ENCODE data around the gene C5orf34. TPM values are rescaled to one million over a fixed set of nuclear protein-coding genes. Genes with fewer than 3 reads are reported as not detected.
A peak's percentile ranks its signal among the peaks of the same experiment; 100 is the strongest.

C5orf34 gene
- total and polyA plus RNA-seq, 8 donors = 1.00 to 7.2 (median 1.6) TPM; not detected in 2

- no peaks in the 10 kb centered on the region for H3K9me3 ChIP-seq
- H3K36me3 ChIP-seq = peaks cover 50 to 100% (median 94%) of the 10 kb centered on the region in 4 donors
- intact Hi-C loops (cut with DNase I; ENCODE audit: low total_unique reads) = no loop called here
- H3K27me3 ChIP-seq = no peaks in the 10 kb centered on the region
- H3K4me1 ChIP-seq = peaks cover 0 to 1% (median 0%) of the 10 kb centered on the region in 4 donors
- no peak overlapping the region for H3K27ac ChIP-seq
- TF ChIP-seq EP300 (IDR thresholded peaks at IDR 0.05) = no peak
- TF ChIP-seq POLR2AphosphoS5 (IDR thresholded peaks at IDR 0.05) = no peak
- no peak for TF ChIP-seq POLR2A (IDR thresholded peaks at IDR 0.05)
- TF ChIP-seq CTCF (IDR thresholded peaks at IDR 0.05) = no peak
- WGBS, 5 donors = 58 to 78% (median 65%) methylated on average over 2 of the region's 2 CpGs
- H3K4me3 ChIP-seq = no peak overlapping the region
- DNase-seq = no peak
Measured at GRCh38 chr5:43533646-43534045, 18.7 kb upstream of the C5orf34 start.

GRCh38 chr5:43530648-43531047 is 15.7 kb upstream of the C5orf34 start:
- H3K36me3 ChIP-seq = peaks cover 54 to 90% (median 84%) of the 10 kb centered on the region in 4 donors
- no peak overlapping the region for H3K27ac ChIP-seq
- TF ChIP-seq EP300 (IDR thresholded peaks at IDR 0.05) = no peak
- no peak for TF ChIP-seq POLR2AphosphoS5 (IDR thresholded peaks at IDR 0.05)
- TF ChIP-seq CTCF (IDR thresholded peaks at IDR 0.05) = no peak
- no peak for TF ChIP-seq POLR2A (IDR thresholded peaks at IDR 0.05)
- no peaks in the 10 kb centered on the region for H3K9me3 ChIP-seq
- no peak for DNase-seq
- H3K4me3 ChIP-seq = no peak overlapping the region
- intact Hi-C loops (cut with DNase I; ENCODE audit: low total_unique reads) = no loop called here
- 94 to 98% (median 95%) methylated on average over 2 of the region's 2 CpGs for WGBS, 5 donors
- no peaks in the 10 kb centered on the region for H3K27me3 ChIP-seq
- no peaks in the 10 kb centered on the region for H3K4me1 ChIP-seq

- 54 to 77% (median 60%) methylated on average over 2 of the region's 2 CpGs for WGBS, 5 donors
- Histone ChIP-seq H3K27me3 (no peaks in the 10 kb centered on the region), H3K9me3 (no peaks in the 10 kb centered on the region), H3K4me1 (no peaks in the 10 kb centered on the region), H3K36me3 (peaks cover 11 to 47% (median 45%) of the 10 kb centered on the region in 4 donors), H3K27ac (no peak overlapping the region), H3K4me3 (no peak overlapping the region)
- TF ChIP-seq POLR2A (IDR thresholded peaks at IDR 0.05) (no peak), EP300 (IDR thresholded peaks at IDR 0.05) (no peak), POLR2AphosphoS5 (IDR thresholded peaks at IDR 0.05) (no peak), CTCF (IDR thresholded peaks at IDR 0.05) (no peak)
- intact Hi-C loops (cut with DNase I; ENCODE audit: low total_unique reads) = no loop called here
- DNase-seq = peak in 1 of 2 donors; percentile 35
Measured at GRCh38 chr5:43523662-43524072, 8.7 kb upstream of the C5orf34 start.

GRCh38 chr5:43520615-43521014 is 5.7 kb upstream of the C5orf34 start:
- H3K9me3 ChIP-seq = no peaks in the 10 kb centered on the region
- TF ChIP-seq EP300 (IDR thresholded peaks at IDR 0.05) = no peak
- TF ChIP-seq POLR2A (IDR thresholded peaks at IDR 0.05) = no peak
- TF ChIP-seq POLR2AphosphoS5 (IDR thresholded peaks at IDR 0.05) = no peak
- TF ChIP-seq CTCF (IDR thresholded peaks at IDR 0.05) = no peak
- no peak overlapping the region for H3K27ac ChIP-seq
- DNase-seq = no peak
- H3K4me3 ChIP-seq = no peak overlapping the region
- peaks cover 0 to 27% (median 25%) of the 10 kb centered on the region in 4 donors for H3K36me3 ChIP-seq
- peaks cover 0 to 8% (median 3%) of the 10 kb centered on the region in 4 donors for H3K4me1 ChIP-seq
- H3K27me3 ChIP-seq = no peaks in the 10 kb centered on the region
- intact Hi-C loops (cut with DNase I; ENCODE audit: low total_unique reads) = no loop called here
- WGBS, 5 donors = 74 to 88% (median 83%) methylated on average over 1 of the region's 1 CpG

Data from stomach (tissue), 9 donors.